ENCODE data around the gene TNN.
"Not testable (repeated sequence)": the region's sequence is repeated elsewhere in the genome, so short reads cannot be mapped to it uniquely, and the experiment has no call there.

DNA sequence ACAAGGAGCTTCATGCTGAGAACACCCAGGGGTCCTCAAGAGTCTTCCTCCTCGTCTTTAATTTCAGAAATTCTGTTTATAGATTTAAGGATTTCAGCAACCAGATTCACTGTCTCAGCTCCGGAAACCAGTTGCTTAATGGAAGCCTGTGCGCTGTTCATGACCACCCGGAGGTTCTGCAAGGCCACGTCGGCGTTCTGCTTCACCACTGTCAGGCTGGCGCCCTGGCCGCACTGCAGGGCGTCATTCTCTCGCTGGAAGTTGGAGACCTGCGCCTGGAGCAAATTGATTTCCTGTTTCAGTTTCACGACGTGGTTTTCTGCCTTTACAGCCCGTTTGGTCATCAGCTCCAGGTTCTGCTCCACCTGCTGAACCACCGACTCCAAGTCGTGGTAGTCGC, 23.0 kb upstream of the TNN start:
- TF ChIP-seq CTCF, POLR2A (IDR thresholded peaks at IDR 0.05): not testable (repeated sequence)
